ENCODE measurements around the gene CBLIF.
A peak's percentile ranks its signal among the peaks of the same experiment; 100 is the strongest.
"Not testable (repeated sequence)": the region's sequence is repeated elsewhere in the genome, so short reads cannot be mapped to it uniquely, and the experiment has no call there.

CBLIF gene

GRCh38 chr11:59846556-59846955 lies 1.3 kb upstream of the CBLIF start:
- DNase-seq = no peak

- DNase-seq = no peak
Measured at GRCh38 chr11:59842316-59842715, 3.0 kb downstream of the CBLIF start.

- no peak for DNase-seq
Measured at GRCh38 chr11:59841514-59841913, 3.8 kb downstream of the CBLIF start.

DNA sequence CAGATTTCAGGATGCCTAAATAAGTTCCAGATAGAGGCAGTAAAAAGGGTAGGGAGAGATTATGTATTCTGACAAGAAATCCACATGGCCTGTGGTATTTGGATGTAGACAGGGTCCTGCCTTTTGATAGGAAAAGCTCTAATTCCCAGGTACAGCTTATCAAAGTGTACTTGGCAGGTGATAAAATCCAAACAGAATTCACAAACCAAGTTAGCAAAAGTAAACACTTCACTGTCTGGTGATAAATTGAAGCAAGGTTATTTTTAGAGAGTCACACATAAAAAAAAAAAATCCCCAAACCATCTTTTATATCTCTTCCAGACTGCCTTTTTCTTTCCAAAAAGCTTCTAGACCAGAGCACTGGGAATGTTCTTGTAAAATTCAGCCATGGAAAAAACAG lies 5.7 kb downstream of the CBLIF start:
- DNase-seq = no peak

GRCh38 chr11:59833602-59834001 lies 11.7 kb downstream of the CBLIF start:
- DNase-seq = no peak

DNA sequence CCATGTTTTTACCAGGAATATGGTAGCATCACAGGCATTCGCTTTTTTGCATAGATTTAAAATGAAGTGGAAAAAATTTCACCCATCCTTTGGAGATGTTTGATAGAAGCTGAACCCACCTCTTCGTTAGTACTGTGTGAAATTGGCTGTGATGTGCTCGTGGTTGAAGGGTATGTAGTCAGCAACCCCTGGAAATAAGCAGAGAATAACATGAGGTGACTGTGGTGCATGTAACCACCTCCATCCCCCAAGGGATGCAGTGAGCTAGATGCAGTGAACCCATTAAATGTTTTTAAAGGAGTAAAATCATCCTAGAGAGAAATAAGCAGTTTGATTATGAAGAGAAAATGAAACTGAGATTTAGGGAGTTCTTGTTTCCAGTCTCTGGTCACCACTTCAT lies 15.9 kb downstream of the CBLIF start:
- no peak for DNase-seq

DNA sequence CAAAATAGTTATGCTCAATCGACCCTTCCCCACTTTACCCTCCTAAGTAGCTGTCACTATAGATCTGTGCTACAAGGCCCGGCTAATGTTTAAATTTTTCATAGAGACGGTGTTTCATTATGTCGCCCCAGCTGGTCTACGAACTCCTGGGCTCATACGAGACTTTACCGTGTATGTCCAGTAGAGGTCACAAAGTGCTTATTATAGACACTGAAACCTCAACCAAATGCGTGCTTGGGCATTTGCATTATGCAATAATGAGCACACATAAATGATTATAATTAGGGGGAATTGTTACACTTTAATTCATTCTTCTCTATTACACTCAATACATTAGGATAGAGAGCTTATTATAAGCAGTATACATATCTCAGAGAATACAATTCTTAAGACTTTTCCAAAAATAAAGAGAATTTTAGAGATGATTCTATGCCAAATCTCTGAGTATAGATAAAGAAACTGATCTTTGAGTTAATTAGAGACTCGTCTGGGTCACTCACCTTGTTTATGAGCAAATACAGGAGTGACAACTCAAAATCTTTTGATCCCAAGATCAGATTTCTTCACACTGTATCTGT lies 22.2 kb downstream of the CBLIF start:
- no peak for DNase-seq

- DNase-seq = no peak
Measured at GRCh38 chr11:59818572-59818971, 26.7 kb downstream of the CBLIF start.

GRCh38 chr11:59816434-59816833 lies 28.9 kb downstream of the CBLIF start:
- DNase-seq = not testable (repeated sequence)

- DNase-seq = no peak
Measured at GRCh38 chr11:59815754-59816153, 29.5 kb downstream of the CBLIF start.

DNA sequence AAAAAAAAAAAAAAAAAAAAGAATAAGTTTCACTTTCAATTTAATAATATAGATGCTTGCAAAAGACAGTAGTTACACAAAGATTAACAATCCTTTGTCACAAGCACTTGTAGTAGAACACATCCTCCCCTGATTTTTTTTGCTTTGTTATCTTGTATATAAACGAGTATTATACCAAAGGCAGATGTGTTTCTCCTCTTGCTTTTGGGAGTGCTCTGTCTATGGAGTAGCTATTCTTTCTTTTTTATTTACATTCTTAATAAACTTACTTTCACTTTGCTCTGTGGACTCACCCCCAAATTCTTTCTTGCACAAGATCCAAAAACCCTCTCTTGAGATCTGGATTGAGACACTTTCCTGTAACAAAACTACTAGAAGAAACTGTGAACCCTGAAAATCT lies 31.3 kb downstream of the CBLIF start:
- DNase-seq = no peak

- no peak for DNase-seq
Measured at GRCh38 chr11:59813364-59813763, 31.9 kb downstream of the CBLIF start.

GRCh38 chr11:59812220-59812619 lies 33.1 kb downstream of the CBLIF start:
- no peak for DNase-seq

DNA sequence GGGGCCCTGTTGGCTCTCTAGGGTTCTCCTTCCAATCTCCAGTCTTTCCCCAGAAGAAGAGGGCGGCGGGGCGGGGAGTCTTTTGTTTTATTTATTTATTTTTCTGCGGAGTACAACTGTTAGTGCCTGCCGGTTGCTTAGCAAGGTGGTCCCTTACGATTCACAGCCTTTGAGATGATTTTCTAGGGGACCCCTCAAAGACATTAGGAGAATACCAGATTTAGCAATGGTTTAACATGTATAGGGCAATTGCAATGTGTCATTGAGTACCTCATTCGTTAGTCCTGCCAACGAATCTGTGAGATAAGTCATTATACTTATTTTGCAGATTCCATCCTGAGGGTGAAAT lies 34.4 kb downstream of the CBLIF start:
- DNase-seq = no peak

- peak; percentile 56 for DNase-seq
Measured at GRCh38 chr11:59810189-59810910, 34.9 kb downstream of the CBLIF start, which contains the start of gene MRPL16. Gene MRPL16 (minus strand): TSS chr11:59810778. CDS start chr11:59810658, 120 bp downstream.

DNA sequence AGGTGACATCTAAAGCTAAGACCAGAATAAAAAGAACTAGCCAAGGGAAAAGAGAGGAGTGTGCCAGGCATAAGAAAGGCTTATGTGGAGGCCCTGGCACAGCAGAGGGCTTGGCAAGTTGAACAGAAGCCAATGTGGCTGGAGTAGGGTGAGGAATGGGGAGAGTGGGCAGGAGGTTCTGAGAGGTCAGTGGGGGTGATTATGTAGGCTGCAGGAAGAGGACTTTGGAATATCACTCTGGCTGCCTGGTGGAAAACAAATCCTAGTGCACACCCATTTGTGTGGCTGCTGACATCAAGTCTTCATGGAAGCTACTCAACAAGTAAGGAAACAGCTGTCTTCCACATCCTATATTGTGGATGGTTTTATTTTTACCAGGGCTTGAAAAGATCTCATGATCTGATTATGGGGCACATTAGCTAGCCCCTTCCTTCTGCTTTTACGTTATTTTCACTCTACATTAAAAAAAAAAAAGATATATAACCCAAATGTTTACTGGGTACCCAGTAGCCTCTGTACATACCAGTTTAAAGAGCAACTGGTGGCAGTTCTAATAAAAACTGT lies 38.2 kb downstream of the CBLIF start:
- DNase-seq = no peak

GRCh38 chr11:59804061-59804460 lies 41.2 kb downstream of the CBLIF start:
- DNase-seq = no peak

DNA sequence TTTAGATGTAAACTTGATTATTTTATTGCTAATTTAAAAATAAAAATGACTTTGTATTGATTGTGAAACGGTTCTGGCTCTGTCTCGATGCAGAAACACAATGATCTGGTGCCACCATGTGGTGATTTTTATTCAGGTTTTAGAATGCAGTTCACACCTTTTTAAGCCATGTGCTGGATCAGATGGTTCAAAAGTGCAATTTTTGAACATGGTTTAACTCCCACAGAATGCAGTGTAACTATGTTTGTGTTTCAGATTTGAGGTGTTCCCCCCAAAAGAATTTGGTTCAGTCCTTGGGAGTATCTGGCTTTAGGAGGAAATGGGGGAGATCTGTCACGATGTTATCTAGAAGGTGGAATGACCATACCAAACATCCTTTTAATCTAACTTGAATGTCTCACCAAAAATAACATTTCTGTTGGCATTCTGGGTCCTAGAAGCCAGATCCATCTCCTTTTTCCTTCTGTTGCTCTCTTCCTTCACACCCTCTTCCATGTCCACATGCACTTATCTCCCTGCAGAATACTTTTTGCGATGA lies 42.6 kb downstream of the CBLIF start:
- no peak for DNase-seq

- DNase-seq = no peak
Measured at GRCh38 chr11:59801981-59802638, 43.2 kb downstream of the CBLIF start.

GRCh38 chr11:59801160-59801706 lies 44.1 kb downstream of the CBLIF start:
- DNase-seq = no peak

GRCh38 chr11:59800390-59801025 lies 44.8 kb downstream of the CBLIF start:
- no peak for DNase-seq

DNA sequence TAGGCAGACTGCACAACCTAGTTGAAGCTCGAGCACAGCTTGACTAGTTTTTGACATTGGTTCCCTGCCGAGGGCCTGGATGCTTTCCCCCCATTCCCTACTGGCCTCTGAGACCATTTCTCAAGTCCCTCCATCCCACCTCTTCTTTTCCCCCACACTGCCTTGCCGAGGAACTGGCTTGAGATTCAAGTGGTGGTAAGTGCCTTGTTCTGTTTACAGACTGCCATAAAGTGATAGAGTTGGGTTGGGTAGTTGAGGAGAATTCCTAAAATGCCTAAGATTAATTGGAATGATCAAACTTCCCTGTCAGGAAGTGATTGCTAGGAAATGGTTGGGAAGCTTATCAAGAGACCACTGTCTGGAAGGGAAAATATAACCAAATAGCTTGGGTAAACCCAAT lies 50.9 kb downstream of the CBLIF start:
- DNase-seq = no peak

DNA sequence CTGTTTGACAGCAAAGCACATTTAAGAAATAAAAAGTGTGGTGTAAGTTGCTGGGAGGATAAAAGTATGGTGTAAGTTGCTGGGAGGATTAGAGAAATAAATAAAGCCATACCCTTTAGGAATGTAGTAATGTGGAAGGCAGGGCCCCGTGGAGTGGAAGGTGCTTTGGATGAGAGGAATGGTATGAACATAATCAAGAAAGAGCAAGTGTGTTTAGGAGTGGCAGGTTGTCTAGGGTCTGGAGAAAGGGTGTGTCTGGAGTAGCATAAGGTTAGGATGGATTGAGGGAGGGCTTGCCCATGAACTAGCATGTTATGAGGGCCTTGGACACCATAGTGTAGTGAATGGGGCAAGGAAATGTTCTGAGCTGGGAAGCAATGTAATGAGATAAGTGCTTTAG lies 52.8 kb downstream of the CBLIF start:
- DNase-seq = no peak

Measured in activated gamma-delta T cell (primary cell).